Activated CD4-positive, CD25-positive, alpha-beta regulatory T cell treated with anti-CD3 and anti-CD28 coated beads, Interleukin-2, amount 50 U/mL, for 16 hours (primary cell): Measurements from ENCODE around the gene ARPC5L.
"Not testable (repeated sequence)": the region's sequence is repeated elsewhere in the genome, so short reads cannot be mapped to it uniquely, and the experiment has no call there.

ENCODE experiments used
- DNase-seq: peaks from one replicate; pipeline ENCODE4 v3.0.0-alpha.2; 2020; ENCODE audit warnings: low read depth, low spot score

The ARPC5L gene

DNA sequence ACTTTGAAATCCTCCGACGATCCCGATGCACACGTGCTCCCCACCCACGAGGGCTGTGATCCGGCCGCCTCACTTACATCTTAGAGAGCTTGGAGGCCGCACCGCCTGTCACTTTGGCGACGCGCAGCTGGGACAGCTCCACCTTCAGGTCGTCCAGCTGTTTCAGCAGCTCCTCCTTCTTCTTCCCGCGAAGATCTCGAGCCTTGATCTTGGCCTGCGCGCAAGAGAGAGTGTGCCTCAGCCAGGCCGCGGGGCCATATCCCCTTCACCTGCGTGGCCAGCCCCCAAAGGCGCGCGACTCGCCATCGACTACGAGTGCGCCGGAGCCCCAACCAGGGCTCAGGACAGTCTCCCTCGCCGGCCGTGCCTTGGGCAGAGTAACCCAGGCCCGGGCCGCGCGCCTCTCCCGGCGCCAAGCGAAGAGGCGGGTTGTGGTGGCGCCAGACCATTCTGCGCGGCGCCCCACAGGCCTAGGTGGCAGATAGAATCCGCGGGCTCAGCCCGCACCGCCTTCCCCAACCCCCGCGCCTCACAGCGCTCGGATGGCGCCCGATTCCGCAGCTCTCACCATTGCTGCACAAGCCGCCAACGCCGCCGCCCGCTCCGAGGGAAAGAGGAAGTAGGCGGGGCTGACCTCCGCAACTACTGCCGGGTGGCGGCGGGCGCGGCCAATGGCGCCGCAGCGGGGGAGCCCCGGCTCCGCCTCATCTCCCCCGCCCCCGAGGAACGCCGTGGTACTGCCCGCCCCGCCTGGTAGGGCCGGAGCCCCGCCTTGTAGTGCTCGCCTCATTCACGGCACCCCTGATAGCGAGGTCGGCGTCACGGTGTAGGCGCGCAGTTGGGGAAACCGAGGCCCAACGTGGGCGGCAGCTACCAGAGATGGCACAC lies at the start of gene ARPC5L, which contains the start of gene RPL35:
TSS of gene ARPC5L (plus strand) at position 789 of the 888 bp plus-strand sequence. CDS start 7,161 bp downstream, outside the sequence.
TSS of gene RPL35 (minus strand) at position 616 of the 888 bp plus-strand sequence. CDS start at position 571, 45 bp downstream.
- peak; percentile 88 for DNase-seq

DNA sequence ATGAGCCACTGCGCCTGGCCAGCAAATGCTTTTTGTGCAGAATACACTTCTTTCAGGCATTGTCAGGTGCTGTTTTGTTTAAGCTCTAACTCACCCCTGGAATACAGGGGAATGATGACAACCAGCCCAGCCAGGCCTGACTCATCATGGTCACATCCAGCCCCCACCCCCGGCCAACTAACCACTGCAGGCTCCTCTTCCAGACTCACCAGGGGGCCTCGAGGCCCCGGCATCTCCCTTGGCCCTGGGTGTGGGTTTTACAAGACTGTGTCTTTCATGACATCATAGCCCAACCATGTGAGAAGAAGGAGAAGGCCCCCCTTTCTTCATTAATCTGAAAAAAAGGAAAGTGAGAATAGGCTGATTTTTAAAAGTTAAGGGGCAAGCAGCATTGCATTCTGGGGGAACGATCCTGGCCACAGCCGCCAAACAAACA lies 49.5 kb upstream of the ARPC5L start:
- no peak for DNase-seq

DNA sequence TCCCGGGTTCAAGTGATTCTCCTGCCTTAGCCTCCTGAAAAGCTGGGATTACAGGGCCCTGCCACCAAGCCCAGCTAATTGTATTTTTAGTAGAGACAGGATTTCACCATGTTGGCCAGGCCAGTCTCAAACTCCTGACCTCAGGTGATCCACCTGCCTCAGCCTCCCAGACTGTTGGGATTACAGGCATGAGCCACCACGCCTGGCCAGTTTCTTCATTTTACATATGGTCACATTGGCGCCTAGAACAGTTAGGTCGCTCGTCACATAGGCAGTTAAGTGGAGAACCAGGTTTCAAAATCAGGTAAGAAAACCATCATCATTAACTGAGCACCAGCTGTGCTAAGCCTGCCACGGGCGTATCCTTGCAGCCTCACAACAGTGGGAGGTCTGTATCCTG lies 48.9 kb upstream of the ARPC5L start:
- DNase-seq, result no peak

DNA sequence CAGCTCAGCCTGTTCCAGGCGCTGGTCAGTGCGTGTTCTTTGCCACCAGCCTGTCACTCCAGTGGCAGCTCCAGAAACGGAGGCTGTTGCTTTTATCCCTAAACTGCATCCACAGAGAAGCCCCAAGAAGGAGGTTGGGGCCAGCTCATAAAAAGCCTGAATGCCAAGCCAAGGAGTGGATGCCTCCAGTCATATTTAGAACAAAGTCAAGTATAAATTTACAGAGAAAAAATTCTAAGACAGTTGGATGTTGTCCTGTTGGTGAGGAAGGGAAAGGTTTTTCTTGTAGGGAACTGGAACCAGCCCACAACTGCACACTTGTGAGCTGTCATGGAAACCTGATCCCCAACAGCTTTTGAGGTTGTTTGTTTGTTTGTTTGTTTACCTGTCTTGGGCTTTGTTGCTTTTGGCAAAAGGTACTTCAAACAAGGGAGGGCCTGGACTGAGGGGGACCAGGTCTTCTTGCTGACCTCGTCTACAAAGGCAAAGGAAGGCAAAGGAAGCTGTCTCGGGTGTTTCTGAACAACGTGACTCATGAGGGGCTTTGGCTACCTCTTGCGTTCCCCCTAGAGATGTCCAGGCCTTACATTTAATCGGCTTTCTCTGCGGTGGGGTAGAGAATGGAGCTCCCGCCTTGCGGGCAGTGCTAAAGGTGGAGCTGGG lies 48.3 kb upstream of the ARPC5L start:
- no peak for DNase-seq

DNA sequence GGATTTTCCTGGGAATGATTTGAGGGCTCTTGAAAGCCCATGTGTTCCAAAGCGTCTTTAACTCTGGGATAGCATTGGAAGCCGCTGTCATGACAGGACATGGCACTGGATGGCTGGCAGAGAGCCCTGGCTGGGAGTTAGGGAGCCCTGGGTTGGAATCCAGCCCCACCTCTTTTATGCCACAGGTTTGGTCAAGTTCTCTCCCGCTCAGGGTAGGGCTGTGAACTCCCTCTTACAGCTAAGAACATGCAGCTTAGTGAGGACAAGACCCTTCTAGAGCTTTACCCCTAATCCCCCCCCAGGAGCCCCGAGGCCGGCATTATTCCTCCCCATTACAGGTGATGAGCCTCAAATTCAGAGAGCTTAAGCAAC lies 47.8 kb upstream of the ARPC5L start:
- DNase-seq, result no peak

DNA sequence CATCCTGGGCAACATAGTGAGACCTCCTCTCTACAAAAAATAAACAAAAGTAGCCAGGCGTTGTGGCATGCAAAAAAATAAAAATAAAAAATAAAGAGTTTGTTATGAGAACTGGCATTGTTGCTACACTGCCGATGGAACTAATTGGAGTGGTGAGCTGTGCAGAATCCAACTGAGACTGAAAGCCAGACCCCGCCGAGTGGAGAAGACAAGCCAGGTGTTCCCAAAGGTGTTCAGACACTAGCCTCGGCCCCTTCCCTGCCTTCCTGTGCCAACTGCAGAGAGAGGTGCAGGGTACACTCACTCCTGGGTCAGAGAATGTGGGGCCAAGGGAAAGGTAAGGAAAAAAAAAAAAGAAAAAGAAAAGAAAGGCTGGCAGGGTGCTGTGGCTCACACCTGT lies 46.3 kb upstream of the ARPC5L start:
- DNase-seq, result no peak

DNA sequence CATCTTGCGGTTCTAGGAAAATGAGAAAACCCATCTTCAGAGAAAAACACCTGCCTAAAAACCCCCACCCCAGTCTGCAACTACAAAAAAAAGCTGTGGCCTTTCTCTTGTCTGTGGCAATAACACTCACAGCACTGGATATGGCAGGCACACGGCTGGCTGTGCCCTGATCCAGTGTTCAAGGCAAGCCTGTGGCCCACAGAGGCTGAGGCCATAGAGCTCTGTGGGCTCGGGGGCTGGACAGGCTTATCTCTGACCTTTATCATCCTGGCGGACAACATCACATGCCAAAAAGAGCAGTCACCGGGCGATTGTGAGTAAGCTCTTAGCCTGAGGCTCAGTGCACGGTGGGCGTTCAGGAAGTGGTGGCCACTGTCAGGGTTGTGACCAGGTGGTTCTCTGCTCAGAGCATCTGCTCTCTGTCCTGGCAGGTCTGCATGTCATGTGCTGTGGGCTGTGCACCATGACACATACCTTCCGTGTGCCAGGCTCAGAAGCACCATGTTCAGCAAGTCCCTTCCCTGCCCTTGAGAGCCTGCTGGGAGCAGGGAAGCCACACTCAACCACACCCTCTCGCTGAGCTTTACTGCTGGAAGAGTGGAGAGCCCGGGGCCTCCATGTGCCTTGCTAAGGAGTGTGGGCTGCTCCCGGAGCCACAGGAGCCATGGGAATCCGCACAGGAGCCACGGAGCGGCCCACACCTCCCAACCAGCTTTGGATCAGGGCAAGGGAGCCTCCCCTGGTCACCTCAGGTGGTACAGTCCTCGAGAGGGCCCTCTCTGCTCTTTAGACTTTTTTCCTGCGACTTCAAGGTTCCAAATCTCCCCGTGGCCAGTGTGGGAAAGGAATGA lies 43.3 kb upstream of the ARPC5L start:
- no peak for DNase-seq

DNA sequence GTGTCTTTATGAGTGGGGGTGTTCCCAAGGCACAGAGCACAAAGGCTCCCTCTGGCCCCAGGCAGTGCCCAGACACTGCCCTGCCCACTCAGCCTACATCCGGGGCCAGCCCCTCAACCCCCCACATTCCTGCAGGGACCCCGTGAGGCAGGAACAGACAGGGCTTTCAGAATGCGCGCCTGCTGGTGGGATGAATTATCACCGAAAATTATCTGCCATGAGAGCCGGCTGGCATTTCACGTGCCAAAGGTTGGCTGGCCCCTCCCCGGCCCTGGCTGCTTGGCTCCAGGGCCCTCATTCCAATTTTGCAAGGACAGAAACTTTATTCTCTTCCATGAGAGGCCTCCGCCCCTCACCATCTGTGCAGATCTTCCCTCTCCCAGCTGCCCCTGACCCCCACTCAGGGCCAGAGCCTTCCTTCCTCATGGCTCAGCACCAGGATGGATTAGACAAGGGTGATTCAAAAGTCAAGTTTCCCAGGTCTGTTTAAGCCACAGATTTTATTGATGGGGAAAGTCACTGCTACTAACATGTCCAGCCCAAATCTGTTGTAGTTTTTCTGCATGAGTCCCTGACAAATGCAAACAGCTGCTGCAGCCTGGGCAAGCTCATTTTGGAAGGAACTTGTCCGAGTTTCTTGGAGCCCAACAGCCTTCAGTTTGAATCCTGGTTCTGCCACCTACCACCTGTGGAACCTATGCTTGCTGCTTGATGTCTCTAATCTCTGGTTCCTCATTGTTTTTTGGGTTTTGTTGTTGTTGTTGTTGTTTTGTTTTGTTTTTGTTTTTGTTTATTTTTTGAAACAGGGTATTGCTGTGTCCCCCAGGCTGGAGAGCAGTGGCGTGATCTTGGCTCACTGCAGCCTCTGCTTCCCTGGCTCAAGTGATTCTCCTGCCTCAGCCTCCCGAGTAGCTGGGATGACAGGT lies 41.0 kb upstream of the ARPC5L start:
- no peak for DNase-seq

DNA sequence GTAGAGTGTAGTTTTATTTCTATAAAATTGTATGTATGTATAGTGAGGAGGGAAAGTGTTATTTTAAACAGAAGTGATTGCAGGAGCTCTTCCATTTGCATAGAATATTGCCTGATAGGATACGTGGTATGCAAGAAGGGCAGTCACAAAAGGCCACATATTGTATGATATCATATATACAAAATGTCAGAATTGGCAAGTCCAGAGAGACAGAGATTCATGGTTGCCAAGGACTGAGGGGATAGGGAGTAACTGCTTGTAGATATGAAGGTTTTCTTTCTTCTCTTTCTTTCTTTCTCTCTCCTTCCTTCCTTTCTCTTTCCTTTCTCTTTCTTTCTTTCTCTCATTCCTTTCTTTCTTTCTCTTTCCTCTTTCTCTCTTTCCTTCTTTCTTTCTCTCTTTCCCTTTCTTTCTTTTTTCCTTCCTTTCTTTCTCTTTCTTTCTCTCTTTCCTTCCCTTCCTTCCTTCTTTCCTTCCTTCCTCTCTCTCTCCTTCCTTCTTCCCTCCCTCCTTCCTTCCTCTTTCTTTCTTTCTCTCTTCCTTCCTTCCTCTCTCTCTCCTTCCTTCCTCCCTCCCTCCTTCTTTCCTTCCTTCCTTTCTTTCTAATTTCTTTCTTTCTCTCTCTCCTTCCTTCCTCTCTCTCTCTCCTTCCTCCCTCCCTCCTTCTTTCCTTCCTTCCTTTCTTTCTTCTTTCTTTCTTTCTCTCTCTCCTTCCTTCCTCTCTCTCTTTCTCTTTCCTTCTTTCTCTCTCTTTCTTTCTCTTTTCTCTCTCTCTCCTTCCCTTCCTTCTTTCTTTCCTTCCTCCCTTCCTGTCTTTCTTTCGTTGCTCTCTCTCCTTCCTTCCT lies 33.2 kb upstream of the ARPC5L start:
- DNase-seq, result no peak

DNA sequence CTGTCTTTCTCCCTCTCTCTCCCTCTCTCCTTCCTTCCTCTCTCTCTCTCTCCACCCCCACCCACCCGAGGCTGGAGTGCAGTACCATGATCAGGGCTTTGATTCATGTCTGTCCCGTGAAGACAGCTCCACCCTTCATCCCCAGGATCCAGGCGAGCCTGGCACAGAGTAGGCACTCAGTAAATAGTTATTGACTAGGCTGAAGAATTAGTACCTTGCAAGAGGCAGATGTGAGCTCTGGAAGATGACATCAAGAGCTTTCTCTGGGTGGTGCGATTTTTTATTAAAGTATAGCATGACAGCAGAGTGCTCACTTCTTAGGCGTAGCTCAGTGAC lies 32.6 kb upstream of the ARPC5L start:
- no peak for DNase-seq

DNA sequence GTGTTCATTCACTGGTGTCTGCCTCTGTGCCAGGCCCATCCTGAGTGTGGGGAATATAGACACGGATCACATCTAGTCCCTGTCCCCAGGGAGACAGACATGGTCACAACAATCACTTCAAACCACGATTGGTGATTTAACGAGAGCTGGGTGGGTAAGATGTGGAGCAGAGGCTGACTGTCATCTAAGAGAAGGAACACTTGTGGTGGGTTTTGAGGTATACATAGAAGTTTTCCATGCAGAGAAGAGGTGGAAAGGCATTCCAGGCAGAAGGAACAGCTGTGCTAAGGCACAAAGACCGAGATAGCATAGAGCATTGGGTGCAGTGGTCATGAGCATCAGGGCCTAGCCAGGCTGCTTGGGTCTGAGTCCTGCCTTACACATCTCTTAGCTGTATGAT lies 31.3 kb upstream of the ARPC5L start:
- DNase-seq, result no peak

DNA sequence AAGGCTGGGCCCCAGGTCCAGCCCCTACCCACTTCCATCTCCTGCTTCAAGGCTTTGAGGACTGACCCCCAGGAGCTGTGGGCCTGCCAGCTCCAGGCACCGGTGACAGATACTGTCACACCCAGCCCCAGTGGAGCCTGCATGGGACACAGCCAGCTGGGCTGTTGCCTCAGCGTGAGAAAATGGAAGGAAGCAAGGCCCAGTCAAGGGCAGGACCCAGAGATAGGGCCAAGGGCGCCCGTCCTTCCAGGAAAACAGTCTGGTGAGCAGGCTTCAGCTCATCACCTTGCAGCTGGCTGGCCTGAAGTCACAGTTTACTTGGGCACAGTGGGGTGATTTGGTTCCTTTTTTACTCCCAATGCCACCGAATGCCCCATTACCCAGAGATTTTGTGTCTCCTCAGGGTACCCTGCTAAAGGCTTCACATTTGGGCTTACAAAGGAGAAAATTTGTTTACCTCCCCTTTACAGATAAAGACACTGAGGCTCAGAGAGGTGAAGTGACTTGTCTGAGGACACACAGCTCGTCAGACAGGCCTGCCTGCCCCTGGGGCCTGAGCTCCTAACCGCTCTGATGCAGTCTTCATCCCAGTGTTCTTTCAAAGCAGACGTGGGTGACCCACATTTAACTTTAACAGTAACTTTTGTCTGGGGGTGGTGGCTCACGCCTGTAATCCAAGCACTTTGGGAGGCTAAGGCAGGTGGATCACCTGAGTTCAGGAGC lies 30.1 kb upstream of the ARPC5L start:
- no peak for DNase-seq

DNA sequence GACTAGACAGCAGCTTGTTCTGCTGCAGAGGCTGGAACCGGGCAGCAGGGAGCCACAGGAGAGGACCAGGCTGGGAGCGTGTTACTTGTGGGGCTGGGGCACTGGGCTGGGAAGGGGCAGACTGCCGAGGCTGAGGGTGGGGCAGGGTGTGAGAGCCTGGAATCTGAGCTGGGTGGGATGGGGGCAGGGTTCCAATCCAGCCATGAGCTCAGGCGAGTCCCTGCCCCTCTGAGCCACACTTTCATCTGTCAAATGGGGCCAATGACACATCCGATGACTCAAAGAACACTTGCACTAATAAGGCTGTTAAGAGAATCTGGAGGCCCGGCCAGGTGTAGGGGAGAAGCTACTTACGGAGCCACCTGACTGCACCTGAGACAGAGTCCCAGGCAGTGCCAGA lies 27.3 kb upstream of the ARPC5L start:
- no peak for DNase-seq

DNA sequence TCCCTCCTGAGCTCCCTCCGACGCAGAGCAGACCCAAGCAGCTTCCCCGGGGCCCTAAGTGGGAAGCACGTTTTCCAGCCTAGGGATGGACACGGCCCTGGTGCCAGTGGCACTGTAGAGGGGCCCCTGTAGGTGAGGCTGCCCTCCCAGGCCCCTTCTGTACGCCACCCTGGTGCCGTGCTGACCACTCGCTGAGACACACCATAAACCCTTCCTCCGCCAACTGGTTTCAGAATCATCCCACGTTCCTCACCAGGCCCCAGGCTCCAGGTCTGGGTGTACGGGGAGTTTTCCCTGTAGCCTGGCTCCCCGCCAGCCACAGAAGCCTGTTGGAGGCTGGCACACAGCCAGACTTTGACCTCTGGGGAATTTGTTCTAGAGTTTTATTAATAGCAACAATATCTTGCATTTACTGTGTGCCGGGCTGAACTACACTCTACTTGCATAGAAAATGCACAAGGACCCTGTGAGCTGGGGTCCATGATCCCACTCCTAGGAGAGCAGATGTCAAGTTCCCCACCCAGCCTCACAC lies 26.8 kb upstream of the ARPC5L start:
- DNase-seq, result no peak

DNA sequence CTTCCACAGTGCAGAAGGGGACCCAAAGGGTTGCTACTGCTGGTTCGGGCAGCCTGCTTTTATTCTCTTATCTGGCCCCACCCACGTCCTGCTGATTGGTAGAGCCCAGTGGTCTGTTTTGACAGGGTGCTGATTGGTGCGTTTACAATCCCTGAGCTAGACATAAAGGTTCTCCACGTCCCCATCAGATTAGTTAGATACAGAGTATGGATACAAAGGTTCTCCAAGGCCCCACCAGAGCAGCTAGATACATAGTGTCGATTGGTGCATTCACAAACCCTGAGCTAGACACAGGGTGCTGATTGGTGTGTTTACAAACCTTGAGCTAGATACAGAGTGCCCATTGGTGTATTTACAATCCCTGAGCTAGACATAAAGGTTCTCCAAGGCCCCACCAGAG lies 23.8 kb upstream of the ARPC5L start:
- not testable (repeated sequence) for DNase-seq

DNA sequence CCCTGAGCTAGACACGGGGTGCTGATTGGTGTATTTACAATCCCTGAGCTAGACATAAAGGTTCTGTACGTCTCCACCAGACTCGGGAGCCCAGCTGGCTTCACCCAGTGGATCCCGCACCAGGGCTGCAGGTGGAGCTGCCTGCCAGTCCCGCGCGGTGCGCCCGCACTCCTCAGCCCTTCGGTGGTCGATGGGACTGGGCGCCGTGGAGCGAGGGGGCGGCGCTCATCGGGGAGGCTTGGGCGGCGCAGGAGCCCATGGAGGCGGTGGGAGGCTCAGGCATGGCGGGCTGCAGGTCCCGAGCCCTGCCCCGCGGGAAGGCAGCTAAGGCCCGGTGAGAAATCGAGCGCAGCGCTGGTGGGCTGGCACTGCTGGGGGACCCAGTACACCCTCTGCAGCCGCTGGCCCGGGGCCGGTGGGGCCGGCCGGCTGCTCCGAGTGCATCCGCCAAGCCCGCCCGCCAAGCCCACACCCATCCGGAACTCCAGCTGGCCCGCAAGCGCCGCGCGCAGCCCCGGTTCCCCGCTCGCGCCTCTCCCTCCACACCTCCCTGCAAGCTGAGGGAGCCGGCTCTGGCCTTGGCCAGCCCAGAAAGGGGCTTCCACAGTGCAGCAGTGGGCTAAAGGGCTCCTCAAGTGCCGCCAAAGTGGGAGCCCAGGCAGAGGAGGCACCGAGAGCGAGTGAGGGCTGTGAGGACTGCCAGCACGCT lies 23.2 kb upstream of the ARPC5L start:
- DNase-seq, result not testable (repeated sequence)

DNA sequence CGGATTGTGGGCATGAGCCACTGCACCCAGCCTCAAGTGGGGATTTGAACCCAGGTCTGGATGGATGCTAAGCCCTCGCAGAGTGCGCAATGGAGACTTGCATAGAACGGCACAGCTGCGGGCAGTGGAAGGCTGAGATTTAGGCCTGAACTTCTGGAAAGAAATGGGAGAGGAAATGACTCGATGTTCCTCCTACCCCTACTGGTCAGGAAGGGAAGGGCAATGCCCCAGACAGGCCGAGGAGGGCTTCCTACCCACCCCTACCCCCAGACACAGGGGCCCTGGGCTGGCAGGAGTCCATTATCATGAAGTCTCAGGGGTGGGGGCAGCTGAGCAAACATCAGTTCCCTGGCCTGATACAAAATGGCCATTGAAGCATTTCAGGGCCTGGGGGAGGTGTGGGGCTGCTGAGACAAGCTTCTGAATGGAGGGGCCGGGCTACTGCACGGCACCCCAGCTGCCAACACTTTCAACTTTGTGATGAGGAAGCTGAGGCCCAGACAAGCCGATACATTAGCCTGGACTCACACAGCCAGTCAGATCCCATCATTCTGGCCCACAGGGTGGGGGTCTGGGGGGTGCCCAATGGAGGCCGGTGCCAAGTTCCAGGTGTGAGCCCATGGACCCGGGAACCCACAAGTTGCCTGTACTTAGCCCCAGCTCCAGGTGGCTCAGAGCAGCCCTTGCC lies 22.2 kb upstream of the ARPC5L start:
- no peak for DNase-seq

DNA sequence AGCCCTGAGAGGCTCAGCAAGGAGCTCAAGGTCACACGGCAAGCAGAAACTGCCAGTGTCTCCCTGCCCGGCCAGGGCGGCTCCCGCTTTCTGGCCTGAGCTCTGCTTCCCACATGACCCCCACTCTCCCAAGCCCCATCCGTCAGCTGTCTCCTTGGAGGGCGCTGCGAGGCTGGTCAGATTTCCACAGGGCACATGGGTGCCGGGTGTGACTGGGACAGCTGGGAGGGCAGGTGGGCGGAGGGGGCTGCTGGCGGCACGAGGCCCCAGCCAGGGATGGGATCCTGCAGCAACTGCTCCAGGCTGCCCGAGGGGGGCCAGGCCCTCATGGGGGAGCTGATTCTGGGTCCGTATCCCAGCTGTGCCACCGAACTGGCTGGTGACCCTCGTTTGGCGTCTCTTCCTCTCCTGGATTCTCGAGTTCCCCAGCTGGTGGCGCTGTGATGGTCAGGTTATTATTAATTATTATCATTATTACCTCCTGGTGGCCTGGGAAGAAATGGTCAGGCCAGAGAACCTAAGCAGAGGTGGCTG lies 21.6 kb upstream of the ARPC5L start:
- no peak for DNase-seq
